Measurements from ENCODE around the gene MBD3L3. TPM values are rescaled to one million over a fixed set of nuclear protein-coding genes. Genes with fewer than 3 reads are reported as not detected.
"Not testable (repeated sequence)": the region's sequence is repeated elsewhere in the genome, so short reads cannot be mapped to it uniquely, and the experiment has no call there.

The MBD3L3 gene
- total and polyA plus RNA-seq, 9 of the 15 experiments (the other 6 are each of a cell fraction or from before 2014, with no cell fraction given) = not detected

GRCh38 chr19:7059977-7060376 is 1.5 kb upstream of the MBD3L3 start:
- 0% methylated on average over 1 of the region's 2 CpGs for WGBS (ENCODE audit: insufficient coverage, low coverage, missing lambda C conversion rate)
- H3K4me2 ChIP-seq (ENCODE audit: insufficient read depth, low read length); in situ Hi-C loops (cut with MboI); H3K79me2 ChIP-seq (ENCODE audit: control insufficient read depth, insufficient read depth, low read length); H3K27me3 ChIP-seq (ENCODE audit: control insufficient read depth in 2 of 2, insufficient read depth in 2 of 2, low read length in 2 of 2); H3K9ac ChIP-seq (ENCODE audit: insufficient read depth in 1 of 2, low read depth in 2 of 2, low read length in 2 of 2); H2AFZ ChIP-seq (ENCODE audit: low read depth, low read length); POLR2A ChIA-PET; H3K9me3 ChIP-seq (replicated peaks; ENCODE audit: control insufficient read depth, insufficient read depth, low read depth, low read length); H3K36me3 ChIP-seq (ENCODE audit: control insufficient read depth, insufficient read depth, low read length); H3K9me1 ChIP-seq (ENCODE audit: control insufficient read depth, insufficient read depth, low read length); H4K20me1 ChIP-seq (replicated peaks; ENCODE audit: control insufficient read depth, insufficient read depth, low read length); BruUV-seq (replicated peaks); H3K4me1 ChIP-seq (replicated peaks in 1 of 2; ENCODE audit: control insufficient read depth in 2 of 2, insufficient read depth in 2 of 2, low read length in 2 of 2); intact Hi-C loops (cut with micrococcal nuclease); CTCF ChIA-PET (ENCODE audit: low intra/inter-chr PET ratio); H3K4me3 ChIP-seq; FAIRE-seq; H3K27ac ChIP-seq (ENCODE audit: extremely low read depth, low read depth, low read length); DNase-seq (ENCODE audit: extremely low read depth in 1 of 4, low spot score in 3 of 4); ATAC-seq: not testable (repeated sequence)

GRCh38 chr19:7056371-7056770 is 2.1 kb downstream of the MBD3L3 start:
- H3K79me2 ChIP-seq (ENCODE audit: control insufficient read depth, insufficient read depth, low read length); POLR2A ChIA-PET; H3K9me3 ChIP-seq (replicated peaks; ENCODE audit: control insufficient read depth, insufficient read depth, low read depth, low read length); FAIRE-seq; intact Hi-C loops (cut with micrococcal nuclease); ATAC-seq; H3K9ac ChIP-seq (ENCODE audit: insufficient read depth in 1 of 2, low read depth in 2 of 2, low read length in 2 of 2); CTCF ChIA-PET (ENCODE audit: low intra/inter-chr PET ratio); H3K9me1 ChIP-seq (ENCODE audit: control insufficient read depth, insufficient read depth, low read length); BruUV-seq (replicated peaks); DNase-seq (ENCODE audit: extremely low read depth in 1 of 4, low spot score in 3 of 4); H3K27ac ChIP-seq (ENCODE audit: extremely low read depth, low read depth, low read length); H3K36me3 ChIP-seq (ENCODE audit: control insufficient read depth, insufficient read depth, low read length); in situ Hi-C loops (cut with MboI); H3K4me1 ChIP-seq (replicated peaks in 1 of 2; ENCODE audit: control insufficient read depth in 2 of 2, insufficient read depth in 2 of 2, low read length in 2 of 2); H3K27me3 ChIP-seq (ENCODE audit: control insufficient read depth in 2 of 2, insufficient read depth in 2 of 2, low read length in 2 of 2); H2AFZ ChIP-seq (ENCODE audit: low read depth, low read length); H3K4me2 ChIP-seq (ENCODE audit: insufficient read depth, low read length); H3K4me3 ChIP-seq; H4K20me1 ChIP-seq (replicated peaks; ENCODE audit: control insufficient read depth, insufficient read depth, low read length): not testable (repeated sequence)
- WGBS (ENCODE audit: insufficient coverage, low coverage, missing lambda C conversion rate) = 0% methylated on average over 1 of the region's 16 CpGs

All from K562 (cell line).